NCI-H82 (cell line): Measurements from ENCODE around the gene ZNF189.
A peak's percentile ranks its signal among the peaks of the same experiment; 100 is the strongest.

ENCODE experiments used
- DNase-seq: peaks from one replicate; lab custom pipeline; 2025; lab: John Stamatoyannopoulos, UW

ZNF189 gene

DNA sequence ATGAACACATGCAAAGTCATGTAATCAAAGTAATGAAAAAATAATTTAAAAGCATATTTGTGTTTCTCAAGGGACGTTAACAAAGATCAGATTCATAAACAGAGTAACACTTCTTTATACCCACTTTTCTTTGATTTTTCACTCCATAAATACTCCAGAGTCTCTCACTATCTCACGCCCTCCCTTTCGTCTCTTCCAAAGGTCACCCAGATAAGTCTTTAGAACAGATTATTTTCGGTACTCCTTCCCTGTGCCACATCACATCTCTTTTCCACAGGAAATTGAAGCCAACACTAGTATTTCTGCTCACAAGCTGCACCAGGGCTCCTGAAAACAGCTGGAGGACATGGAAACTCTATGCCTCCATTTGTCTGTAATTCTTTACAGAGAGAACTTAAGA is 52.3 kb downstream of the ZNF189 start:
- no peak for DNase-seq

DNA sequence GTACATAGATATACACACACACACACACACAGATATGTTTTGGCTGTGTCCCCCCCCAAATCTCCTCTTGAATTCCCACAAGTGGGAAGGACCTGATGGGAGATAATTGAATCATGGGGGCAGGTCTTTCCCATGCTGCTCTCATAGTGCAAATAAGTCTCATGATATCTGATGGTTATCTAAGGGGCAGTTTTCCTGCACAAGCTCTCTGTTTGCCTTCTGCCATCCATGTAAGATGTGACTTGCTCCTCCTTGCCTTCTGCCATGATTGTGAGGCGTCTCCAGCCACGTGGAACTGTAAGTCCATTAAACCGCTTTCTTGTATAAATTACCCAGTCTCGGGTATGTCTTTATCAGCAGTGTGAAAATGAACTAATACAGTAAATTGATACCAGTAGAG is 52.8 kb downstream of the ZNF189 start:
- no peak for DNase-seq

DNA sequence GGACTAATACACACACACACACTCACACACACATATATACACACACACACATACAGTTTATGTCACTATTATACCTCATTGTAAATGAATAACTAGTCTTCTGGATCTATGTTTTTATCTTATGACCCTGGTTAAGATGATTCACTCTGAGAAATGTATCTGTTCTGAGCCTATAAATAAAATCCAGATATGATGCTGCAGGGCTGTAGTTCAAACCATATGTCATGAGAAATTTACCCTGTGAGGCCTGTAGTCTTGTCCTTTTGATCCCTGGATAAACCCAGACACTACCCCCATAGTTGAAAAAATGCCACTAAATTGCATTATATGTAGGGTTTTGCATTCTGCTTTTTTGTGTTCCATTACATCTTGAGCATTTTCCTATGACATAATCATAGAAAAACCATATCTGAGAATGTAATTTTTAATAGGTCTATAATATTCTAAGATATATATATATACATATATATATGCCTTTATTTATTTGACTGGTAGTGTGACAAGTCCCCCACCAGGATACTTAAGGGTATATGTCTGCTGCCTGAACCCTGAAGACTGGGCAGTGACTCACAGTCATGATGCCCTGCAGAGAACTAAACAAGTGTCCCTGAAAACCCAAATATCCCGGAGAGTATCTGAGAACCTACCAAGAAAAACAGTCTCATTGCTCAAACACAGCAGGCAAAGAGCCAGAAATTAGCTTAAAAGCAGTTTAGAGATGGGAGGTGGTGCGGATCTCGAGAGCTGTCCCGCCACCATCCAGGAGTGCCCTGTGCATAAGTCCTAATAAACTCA is 55.3 kb downstream of the ZNF189 start:
- no peak for DNase-seq

DNA sequence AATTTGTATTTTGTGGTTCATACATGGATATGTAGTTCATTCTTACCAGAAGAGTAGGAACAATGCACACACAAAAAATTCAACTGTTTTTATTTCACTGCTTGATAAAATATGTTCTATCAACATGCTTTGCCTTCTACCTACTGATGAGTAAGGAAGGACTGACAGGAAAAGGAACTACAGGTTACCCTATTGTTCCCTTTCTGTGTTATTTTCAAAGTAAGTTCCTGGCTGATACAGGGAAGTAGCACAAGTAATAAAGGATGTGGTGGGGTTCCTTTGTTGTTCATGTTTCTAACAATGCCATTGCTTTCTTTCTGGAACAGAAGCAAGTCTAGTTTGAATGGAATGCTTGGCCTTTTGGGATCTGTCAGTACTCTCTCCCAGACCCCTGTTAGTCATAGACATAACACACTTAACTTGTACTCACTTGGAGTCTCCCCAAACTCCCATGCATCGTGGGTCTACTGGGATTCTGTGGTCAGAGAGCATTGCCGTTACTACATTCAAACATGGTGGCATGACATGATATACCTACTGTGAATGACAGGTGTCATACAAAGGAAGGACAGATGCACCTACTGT is 57.1 kb downstream of the ZNF189 start:
- no peak for DNase-seq

DNA sequence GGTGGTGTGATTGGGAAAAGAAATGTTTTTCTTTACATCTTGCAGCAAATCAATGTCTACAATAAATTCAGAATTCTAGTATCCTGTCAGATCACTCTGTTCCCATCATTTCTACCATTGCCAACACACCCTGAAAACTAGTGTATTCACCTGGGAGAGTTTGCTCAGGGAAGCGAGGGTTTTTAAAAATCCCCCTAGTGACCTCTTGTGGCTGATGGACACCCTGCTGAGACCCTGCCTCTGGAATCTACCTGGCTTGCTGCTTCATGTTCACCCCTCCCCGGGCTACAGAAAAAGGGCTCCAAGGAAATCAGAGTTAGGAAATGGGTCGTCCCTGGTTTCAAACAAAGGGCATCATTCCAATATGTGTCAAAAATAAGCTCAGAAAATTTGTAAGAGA is 58.4 kb downstream of the ZNF189 start:
- DNase-seq: peak; percentile 14

DNA sequence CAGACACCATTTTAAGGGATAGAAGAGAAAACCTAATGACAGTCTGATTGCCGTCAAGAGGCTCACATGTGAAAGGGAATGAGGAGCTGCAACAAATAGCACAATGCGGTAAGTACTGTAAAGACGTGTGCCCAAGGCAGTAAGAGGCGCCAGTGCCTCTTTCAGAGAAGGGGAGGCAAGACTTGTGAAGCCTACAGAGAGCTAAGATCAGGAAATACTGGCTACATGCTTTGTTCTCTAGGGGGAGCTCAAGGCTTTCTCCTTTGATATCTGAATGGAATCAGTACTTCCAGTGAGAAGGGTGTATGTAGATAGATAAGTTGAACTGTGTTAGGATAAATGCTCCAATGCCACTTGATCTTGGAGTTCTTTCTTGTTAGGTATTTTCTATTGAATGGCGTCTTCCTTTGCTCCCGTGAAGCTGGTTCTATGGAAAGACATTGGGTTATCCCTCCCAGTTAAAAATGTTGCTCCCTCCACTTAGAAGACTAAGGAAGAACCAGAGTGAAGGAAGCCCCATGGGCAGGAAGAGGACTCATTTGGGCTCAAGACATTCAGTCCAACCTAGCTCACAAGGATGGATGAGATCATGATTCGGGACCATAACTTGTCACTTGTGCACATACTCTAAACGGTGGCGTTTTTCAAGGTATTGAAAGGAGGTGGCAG is 60.4 kb downstream of the ZNF189 start:
- peak; percentile 84 for DNase-seq
